RCC 7860 (cell line): ENCODE measurements around the gene PSME1.
A peak's percentile ranks its signal among the peaks of the same experiment; 100 is the strongest.

Experiments used
- DNase-seq: peaks from one replicate; pipeline ENCODE4 v3.0.0-alpha.2; 2015; ENCODE audit warnings: low spot score
- FAIRE-seq: peaks from 2 replicates; lab custom pipeline; 2012; peaks lifted over from hg19 to GRCh38; lab: Jason Lieb, UNC

PSME1 gene

DNA sequence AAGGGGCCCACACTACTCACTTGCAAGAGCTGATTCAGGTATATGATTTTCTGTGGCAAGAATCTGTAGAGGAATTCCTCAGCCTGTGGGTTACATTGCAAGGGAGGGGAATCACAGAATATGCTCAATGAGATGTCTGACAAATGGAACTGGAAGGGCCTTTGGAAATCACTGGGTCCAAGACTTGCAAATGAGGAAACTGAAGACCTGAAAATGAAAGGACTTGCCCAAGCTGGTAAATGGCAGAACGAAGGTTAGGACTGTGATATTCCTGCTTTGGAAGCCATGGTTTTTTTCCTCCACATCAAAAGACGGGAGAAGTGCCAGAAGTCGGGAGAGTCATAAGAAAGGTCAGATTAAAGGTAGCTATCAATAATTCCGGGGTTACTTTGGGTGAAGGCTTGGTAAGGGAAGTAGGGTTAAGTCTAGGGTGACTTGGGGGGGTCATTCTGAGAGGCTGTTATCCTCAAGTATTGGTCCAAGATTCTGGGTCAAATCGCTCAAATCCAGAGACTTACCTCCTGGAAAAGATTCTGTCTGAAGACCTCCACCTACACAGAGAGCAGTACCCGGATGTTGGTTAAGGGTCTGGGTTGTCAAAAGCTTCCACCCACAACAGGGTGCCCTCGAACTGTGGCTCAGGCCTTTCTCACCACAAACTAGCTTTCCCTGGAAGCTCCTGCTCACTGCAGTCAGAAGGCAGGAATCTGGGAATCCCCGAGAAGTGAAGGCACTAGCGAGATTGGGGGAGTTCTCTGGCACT is 9.9 kb downstream of the PSME1 start:
- FAIRE-seq (no peak), DNase-seq (peak; percentile 29)

DNA sequence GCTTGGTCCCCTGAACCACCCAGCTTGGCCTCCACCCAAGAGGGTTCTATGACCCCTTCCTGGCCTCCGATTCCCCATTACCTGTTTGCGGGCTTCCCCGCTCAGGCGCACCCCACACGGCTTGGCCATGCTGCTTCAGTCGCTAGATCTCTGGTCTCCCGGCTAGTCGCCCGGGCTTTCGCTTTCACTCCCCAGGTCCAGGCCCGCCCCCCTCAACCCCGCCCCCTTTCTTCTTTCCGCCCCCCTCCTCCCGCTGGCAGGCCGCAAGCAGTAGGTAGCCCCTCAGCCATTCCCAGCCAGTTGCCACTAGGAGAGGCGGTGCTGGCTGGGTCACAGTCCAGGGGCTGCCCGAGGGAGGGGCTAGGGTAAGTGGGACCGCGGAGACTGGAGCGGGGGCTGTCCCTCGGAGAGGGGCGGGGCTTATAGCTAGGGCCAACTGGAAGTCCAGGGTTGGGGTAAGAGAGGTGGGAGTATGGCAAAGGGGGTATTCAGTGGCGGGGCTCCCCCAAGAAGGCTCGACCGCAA is 10.5 kb downstream of the PSME1 start, which contains the start of gene PSME2:
TSS of gene PSME2 (minus strand) at position 158 of the 525 bp plus-strand sequence. CDS start at position 129, 29 bp downstream.
- FAIRE-seq (no peak), DNase-seq (peak; percentile 89)

DNA sequence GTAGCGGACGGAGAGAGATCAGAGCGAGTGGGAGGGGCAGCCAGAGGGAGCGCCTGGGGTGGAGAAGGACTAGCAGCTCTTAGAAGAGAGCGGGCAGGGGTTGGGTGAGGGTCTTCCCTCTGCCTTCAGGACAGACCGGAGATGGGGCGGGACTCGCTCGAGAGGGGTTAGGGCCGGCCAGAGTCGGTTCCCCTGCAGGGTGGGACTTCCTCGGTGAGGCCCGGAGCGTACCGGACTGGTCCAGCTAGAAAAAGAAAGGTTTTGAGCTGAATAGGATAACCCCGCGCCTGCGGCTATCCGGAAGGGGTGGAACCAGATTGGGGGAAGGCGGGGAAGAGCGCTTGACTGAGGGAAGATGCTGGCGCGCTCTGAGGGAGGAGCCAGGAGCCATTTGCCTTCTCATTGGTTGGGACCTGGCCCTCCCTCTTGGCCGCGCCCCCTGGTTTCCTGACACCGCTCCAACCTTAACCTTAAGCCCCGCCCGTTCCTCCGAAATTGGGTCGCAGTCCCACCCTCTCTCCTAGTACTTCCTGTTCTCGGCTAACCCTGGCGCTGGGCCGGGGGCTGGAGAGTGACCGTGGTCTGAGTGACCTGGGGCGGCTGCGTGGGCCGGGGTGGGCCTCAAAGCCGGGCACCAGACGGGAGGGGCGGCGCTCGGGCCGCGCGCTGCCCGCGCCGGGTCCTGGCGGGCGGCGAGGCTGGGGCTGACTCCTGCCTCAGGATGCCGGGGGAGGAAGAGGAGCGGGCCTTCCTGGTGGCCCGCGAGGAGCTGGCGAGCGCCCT is 11.2 kb downstream of the PSME1 start, which contains the start of gene RNF31:
TSS of gene RNF31 (plus strand) at position 521 of the 783 bp plus-strand sequence. CDS start at position 722, 201 bp downstream.
- DNase-seq, result peak; percentile 79
- peak; percentile 73 for FAIRE-seq

DNA sequence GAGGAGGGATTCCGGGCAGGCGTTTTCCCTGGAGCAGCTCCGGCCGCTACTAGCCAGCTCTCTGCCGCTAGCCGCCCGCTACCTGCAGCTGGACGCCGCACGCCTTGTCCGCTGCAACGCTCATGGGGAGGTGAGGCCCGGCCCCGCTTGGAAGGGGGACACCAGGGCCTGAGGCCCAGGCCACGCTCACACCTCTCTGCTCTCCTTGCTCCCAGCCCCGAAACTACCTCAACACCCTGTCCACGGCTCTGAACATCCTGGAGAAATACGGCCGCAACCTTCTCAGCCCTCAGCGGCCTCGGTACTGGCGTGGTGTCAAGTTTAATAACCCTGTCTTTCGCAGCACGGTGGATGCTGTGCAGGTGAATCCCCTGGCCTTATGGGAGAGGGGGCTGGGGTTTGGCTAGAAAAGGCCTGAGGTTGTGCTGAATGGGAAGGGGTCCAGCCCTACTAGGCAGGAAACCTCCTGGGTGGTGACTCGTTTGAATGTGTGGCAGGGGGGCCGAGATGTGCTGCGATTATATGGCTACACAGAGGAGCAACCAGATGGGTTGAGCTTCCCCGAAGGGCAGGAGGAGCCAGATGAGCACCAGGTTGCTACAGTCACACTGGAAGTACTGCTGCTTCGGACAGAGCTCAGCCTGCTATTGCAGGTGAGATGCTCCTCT is 11.9 kb downstream of the PSME1 start:
- no peak for FAIRE-seq

DNA sequence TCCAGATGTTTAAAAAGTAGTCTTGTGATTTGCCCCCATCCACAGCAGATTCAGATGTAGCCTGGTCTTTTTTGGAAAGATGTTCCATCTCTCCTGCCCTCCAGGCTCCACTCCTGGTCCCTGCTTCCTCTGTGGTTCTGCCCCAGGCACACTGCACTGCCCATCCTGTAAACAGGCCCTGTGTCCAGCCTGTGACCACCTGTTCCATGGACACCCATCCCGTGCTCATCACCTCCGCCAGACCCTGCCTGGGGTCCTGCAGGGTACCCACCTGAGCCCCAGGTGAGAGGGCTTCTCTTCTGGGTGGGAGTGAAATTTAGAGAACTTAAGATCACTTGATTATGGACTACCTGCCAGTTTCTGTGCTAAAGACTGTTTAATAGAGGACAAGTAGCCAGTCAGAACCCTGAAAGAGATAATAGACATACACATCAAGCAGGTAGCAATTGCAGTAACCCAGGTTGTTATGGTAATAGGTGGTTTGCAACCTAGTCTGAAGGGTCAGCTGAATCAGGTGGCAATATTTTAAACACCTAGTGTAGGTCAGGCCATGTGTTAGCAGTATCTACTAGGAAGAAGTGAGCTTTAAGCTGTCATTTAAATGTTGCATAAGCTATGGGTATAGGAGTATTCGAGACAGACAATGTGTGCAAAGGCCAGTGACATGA is 13.4 kb downstream of the PSME1 start:
- FAIRE-seq, result no peak

More for the DNA sequence above, 11.9 kb downstream of the PSME1 start:
- no peak for DNase-seq

DNA sequence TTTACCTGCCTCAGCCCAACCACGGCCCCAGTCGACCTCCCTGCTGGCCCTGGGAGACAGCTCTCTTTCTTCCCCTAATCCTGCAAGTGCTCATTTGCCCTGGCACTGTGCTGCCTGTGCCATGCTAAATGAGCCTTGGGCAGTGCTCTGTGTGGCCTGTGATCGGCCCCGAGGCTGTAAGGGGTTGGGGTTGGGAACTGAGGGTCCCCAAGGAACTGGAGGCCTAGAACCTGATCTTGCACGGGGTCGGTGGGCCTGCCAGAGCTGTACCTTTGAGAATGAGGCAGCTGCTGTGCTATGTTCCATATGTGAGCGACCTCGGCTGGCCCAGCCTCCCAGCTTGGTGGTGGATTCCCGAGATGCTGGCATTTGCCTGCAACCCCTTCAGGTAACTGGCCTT is 14.1 kb downstream of the PSME1 start:
- no peak for DNase-seq
- no peak for FAIRE-seq

More for the DNA sequence above, 13.4 kb downstream of the PSME1 start:
- no peak for DNase-seq

DNA sequence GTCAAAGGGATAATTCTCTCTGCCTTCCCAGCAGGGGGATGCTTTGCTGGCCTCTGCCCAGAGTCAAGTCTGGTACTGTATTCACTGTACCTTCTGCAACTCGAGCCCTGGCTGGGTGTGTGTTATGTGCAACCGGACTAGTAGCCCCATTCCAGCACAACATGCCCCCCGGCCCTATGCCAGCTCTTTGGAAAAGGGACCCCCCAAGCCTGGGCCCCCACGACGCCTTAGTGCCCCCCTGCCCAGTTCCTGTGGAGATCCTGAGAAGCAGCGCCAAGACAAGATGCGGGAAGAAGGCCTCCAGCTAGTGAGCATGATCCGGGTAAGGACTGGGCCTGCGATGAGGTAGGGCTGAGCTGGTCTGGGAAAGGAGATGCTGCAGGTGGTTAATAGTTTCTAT is 14.6 kb downstream of the PSME1 start:
- FAIRE-seq (no peak), DNase-seq (no peak)

DNA sequence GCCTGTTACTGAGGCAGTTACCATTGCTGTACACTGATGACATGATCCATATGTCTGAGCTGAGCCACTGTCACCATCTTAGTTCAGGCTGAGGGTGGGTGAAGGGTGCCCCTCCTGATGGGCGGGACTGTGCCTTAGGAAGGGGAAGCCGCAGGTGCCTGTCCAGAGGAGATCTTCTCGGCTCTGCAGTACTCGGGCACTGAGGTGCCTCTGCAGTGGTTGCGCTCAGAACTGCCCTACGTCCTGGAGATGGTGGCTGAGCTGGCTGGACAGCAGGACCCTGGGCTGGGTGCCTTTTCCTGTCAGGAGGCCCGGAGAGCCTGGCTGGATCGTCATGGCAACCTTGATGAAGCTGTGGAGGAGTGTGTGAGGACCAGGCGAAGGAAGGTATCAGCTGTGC is 15.0 kb downstream of the PSME1 start:
- no peak for DNase-seq
- no peak for FAIRE-seq

DNA sequence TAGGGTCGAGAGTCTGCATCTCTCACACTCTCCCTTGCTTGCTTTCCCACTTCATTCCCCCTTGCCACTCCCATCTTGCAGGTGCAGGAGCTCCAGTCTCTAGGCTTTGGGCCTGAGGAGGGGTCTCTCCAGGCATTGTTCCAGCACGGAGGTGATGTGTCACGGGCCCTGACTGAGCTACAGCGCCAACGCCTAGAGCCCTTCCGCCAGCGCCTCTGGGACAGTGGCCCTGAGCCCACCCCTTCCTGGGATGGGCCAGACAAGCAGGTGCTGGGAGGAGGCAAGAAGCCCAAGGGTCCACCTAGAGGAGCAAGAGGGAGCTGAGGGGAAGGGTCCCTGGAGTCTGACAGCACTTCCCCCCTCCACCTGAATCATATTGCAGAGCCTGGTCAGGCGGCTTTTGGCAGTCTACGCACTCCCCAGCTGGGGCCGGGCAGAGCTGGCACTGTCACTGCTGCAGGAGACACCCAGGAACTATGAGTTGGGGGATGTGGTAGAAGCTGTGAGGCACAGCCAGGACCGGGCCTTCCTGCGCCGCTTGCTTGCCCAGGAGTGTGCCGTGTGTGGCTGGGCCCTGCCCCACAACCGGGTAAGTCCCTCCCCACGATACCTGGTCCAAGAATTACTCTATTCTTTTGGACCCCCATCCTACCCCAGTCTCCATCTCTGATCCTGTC is 15.5 kb downstream of the PSME1 start:
- no peak for DNase-seq
- FAIRE-seq, result no peak

DNA sequence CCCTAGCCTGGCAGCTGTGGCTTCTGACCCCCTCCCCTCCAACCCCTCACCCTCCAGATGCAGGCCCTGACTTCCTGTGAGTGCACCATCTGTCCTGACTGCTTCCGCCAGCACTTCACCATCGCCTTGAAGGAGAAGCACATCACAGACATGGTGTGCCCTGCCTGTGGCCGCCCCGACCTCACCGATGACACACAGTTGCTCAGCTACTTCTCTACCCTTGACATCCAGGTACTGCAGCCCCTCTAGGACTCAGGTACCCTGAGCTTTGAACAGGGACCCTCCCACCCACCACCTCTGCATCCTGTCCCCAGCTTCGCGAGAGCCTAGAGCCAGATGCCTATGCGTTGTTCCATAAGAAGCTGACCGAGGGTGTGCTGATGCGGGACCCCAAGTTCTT is 19.1 kb downstream of the PSME1 start:
- no peak for FAIRE-seq
- no peak for DNase-seq

DNA sequence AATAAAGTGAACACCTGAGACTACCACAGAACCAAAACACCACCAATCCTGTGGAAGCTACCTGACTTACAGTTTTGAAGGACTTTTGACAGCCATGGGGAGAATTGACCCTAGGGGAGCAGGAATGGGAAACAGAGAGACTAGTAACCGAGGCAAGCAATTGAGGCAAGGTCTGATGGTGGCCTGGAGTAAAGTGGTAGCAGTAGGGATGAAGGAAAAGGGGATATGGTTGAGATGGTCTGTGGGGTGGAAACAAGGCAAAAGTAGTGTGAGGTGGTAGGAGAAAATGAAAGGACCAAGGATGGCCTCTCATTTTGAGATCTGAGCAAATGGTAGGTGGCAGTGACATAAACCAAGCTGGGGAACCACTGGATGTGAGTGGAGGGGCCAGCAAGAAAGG is 20.8 kb downstream of the PSME1 start:
- FAIRE-seq, result no peak
- no peak for DNase-seq

DNA sequence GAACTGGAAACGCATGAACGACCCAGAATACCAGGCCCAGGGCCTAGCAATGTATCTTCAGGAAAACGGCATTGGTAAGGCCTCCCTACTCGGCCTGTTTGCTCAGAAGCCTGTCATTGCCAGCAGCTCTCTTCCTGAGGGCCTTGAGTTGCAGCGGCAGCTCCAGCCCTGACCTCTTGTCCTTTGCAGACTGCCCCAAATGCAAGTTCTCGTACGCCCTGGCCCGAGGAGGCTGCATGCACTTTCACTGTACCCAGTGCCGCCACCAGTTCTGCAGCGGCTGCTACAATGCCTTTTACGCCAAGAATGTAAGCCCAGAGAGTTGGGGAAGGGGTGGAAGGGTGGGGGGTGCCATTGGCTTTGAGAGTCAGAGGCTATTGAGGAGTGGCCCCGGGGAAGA is 21.3 kb downstream of the PSME1 start:
- FAIRE-seq, result no peak
- no peak for DNase-seq

DNA sequence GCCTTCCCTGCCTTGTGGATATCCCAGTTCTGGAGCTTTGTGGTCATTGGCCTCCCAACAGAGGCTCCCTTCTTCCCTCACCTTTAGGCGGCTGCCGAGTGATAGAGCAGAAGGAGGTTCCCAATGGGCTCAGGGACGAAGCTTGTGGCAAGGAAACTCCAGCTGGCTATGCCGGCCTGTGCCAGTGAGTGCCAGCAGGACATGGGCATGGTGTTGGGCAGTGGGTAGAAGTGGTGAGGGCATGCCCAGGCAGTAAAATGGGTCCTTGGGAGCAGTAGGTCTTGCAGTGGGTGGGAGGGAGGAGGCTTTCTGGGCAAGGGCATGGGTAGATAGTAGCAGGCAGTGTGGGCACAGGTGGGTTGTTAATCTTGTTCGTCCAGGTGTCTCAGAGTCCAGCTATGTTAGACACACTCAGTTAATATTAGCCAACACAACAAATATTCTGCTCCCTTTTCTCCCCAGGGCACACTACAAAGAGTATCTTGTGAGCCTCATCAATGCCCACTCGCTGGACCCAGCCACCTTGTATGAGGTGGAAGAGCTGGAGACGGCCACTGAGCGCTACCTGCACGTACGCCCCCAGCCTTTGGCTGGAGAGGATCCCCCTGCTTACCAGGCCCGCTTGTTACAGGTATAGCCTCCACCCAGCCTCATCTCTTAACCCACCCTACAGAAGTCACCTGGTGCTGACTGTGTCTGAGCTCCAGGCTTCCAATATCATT is 23.9 kb downstream of the PSME1 start:
- FAIRE-seq (no peak), DNase-seq (no peak)

DNA sequence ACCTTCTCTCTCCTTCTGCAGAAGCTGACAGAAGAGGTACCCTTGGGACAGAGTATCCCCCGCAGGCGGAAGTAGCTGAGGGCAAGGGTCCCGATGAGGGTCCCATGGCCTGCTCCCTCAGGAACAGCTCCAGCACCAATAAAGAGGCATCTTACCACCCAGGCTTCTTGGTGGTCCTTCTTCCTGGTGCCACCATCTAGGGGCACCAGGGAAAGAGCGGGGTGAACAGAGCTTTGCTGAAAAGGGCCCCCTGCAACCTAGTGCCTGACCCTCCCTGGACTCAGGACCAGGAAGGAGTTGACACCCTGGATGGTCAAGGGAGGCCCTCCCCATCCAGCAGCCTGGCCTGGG is 24.5 kb downstream of the PSME1 start:
- FAIRE-seq, result no peak
- DNase-seq, result no peak

DNA sequence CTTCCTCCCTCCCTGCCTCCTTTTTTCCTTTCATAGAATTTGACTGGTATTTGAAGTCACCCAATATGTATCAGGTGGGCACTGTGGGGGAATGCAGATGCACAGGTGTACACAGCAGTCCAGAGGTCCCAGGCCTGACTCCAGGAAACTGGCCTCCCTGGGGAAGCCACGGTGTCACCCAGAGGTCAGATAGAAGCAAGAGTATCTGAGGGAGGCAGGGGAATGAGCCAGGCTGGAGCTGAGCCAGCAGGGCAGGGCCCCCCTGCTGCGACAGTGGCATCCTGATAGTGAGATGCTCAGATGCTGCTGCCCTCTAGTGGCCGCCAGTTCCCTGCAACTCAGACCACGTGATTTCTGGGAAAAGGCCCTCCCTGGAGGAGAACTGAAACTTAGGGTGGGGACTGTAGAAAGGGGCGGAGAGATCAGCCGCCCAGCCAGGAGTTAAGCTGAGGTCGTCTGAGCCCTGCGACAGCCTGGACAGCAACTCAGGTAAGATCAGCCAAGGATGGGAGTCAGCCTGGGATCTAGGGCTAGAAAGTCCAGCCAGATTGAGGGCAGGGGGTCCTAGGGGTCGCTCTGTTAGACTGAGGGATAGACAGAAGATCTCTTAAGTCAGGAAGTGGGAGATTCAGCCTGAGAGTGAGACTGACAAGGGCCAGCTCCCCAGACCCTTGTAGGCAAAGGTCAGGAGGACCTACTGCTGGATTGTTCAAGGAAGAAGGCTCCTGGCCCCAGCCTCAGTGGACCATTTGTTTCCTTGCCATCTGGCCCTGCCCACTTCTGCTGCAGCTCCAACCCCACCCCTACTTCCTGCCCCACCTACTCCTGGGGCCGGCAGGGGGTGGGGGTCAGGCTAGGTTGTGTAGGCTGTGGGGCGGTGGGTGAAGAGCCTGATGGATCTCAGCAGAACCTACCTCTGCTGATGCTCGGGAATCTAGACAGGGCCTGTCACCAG is 25.1 kb downstream of the PSME1 start, which contains the start of gene IRF9:
TSS of gene IRF9 (plus strand) at position 416 of the 955 bp plus-strand sequence. CDS start 880 bp downstream, outside the sequence.
- peak; percentile 61 for FAIRE-seq
- DNase-seq, result peak; percentile 86

DNA sequence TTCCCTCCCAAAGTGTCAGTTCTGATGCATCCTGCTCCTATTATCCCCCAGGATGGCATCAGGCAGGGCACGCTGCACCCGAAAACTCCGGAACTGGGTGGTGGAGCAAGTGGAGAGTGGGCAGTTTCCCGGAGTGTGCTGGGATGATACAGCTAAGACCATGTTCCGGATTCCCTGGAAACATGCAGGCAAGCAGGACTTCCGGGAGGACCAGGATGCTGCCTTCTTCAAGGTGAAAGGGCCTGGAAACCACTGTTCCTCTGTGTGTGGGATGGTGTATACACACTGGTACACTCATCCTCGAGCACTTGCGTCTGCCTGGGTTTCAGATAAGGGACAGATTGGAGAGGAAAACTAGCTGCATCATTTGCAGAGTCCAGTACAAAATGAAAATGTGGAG is 26.1 kb downstream of the PSME1 start:
- FAIRE-seq, result no peak
- no peak for DNase-seq

DNA sequence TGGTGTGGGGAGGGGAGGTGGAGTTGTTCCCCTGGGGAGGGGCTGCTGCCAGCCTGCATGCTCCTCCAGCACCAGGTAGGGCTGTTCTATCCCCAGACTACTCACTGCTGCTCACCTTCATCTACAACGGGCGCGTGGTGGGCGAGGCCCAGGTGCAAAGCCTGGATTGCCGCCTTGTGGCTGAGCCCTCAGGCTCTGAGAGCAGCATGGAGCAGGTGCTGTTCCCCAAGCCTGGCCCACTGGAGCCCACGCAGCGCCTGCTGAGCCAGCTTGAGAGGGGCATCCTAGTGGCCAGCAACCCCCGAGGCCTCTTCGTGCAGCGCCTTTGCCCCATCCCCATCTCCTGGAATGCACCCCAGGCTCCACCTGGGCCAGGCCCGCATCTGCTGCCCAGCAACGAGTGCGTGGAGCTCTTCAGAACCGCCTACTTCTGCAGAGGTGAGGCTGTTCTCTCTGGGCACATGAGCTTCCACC is 28.6 kb downstream of the PSME1 start:
- no peak for DNase-seq
- FAIRE-seq, result no peak

DNA sequence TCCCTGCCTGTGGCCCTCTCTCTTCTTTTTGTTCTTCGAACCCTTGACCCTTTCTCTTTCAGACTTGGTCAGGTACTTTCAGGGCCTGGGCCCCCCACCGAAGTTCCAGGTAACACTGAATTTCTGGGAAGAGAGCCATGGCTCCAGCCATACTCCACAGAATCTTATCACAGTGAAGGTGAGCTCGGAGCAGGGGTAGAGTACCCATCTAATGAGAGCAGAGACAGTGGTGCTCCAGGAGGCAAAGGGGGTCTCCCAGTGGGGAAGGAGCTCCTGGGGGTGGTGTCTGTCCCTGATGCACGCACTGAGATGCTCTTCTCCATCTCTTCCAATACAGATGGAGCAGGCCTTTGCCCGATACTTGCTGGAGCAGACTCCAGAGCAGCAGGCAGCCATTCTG is 29.8 kb downstream of the PSME1 start:
- FAIRE-seq, result no peak

More for the DNA sequence above, 29.8 kb downstream of the PSME1 start:
- DNase-seq, result no peak
